ENCODE measurements around the gene RRM2. TPM values are rescaled to one million over a fixed set of nuclear protein-coding genes. Genes with fewer than 3 reads are reported as not detected.

Gene RRM2
- total and polyA plus RNA-seq, 2 of the 4 experiments (the other 2 are of a cell fraction): 53.6 to 68.5 TPM

GRCh38 chr2:10095175-10095574 is 27.4 kb upstream of the RRM2 start:
- Histone ChIP-seq H3K9me1 (ENCODE audit: insufficient read depth, low read length) (peaks cover 5% of the 10 kb centered on the region; the same call in 1 of the 2 replicates), H3K9ac (ENCODE audit: low read depth, low read length) (no peak overlapping the region), H3K4me2 (ENCODE audit: low read depth, low read length) (no peak overlapping the region), H2BK20ac (ENCODE audit: low read depth, low read length) (no peak overlapping the region), H4K20me1 (ENCODE audit: insufficient read depth, low read length) (no peaks in the 10 kb centered on the region), H3K14ac (replicated peaks; ENCODE audit: low read depth, low read length) (no peak overlapping the region), H3K27me3 (ENCODE audit: control insufficient read depth, insufficient read depth, low read length) (peaks cover 24% of the 10 kb centered on the region), H3K79me1 (ENCODE audit: low read depth in 1 of 2, low read length in 2 of 2) (no peaks in the 10 kb centered on the region), H2BK120ac (ENCODE audit: low read depth, low read length) (no peak overlapping the region), H3K4ac (ENCODE audit: low read depth, low read length) (no peak overlapping the region), H3K9me3 (ENCODE audit: control insufficient read depth, insufficient read depth, low read length) (peaks cover 8% of the 10 kb centered on the region), H2AFZ (replicated peaks; ENCODE audit: low read length, poor library complexity) (no peak overlapping the region), H3K23ac (ENCODE audit: low read depth, low read length) (no peak overlapping the region), H3K56ac (ENCODE audit: extremely low read depth, insufficient read depth, low read length) (no peak overlapping the region), H4K5ac (ENCODE audit: low read depth, low read length) (no peak overlapping the region), H3K27ac (ENCODE audit: insufficient read depth, low read length) (no peak overlapping the region), H3K36me3 (ENCODE audit: control insufficient read depth, insufficient read depth, low read length) (no peaks in the 10 kb centered on the region), H3K4me3 (ENCODE audit: insufficient read depth, low read depth, low read length) (no peak overlapping the region), H3K4me1 (ENCODE audit: control insufficient read depth, insufficient read depth, low read length) (no peaks in the 10 kb centered on the region), H4K8ac (ENCODE audit: low read depth in 2 of 2, low read length in 2 of 2) (no peak overlapping the region), H3K18ac (ENCODE audit: low read depth, low read length) (no peak overlapping the region), H4K91ac (ENCODE audit: insufficient read depth, low read depth, low read length) (no peak overlapping the region), H2AK5ac (ENCODE audit: low read depth, low read length) (no peak overlapping the region), H2BK15ac (ENCODE audit: low read depth, low read length) (no peak overlapping the region), H2BK5ac (ENCODE audit: low read depth, low read length, poor library complexity, severe bottlenecking) (no peak overlapping the region), H2AK9ac (replicated peaks; ENCODE audit: low read depth, low read length, poor library complexity) (no peak overlapping the region)
- BruUV-seq (replicated peaks): no TSS peak
- in situ Hi-C loops (cut with MboI; ENCODE audit: low sequenced_read_pairs) (no loop called here), dilution Hi-C loops (cut with HindIII; ENCODE audit: low sequenced_read_pairs, unreplicated experiment) (no loop called here), intact Hi-C loops (cut with micrococcal nuclease) (no loop called here)
- TF ChIP-seq FOS (IDR thresholded peaks at IDR 0.05; ENCODE audit: low read depth, low read length) (no peak), MXI1 (IDR thresholded peaks at IDR 0.05; ENCODE audit: borderline replicate concordance, low read depth, low read length) (no peak), SMC3 (IDR thresholded peaks at IDR 0.05; ENCODE audit: low read depth, low read length) (no peak)
- ChIA-PET POLR2A (ENCODE audit: unreplicated experiment) (no interaction called here), CTCF (interaction anchor here (0.6 to 3.1 kb wide), 3 partner anchors 13 to 47 kb away, joined by 4 to 24 read pairs (median 9); no protein-coding TSS in a partner anchor)
- WGBS, 2 experiments (ENCODE audit: extremely low coverage in 2 of 2, insufficient read length in 1 of 2): 72% methylated on average over 8 of the region's 9 CpGs; no CpG with 5 or more reads in 1 of the 2 experiments
- no peak for ATAC-seq (ENCODE audit: low read depth)
- DNase-seq: no peak
